Spleen (tissue), 11 donors: ENCODE results near the gene CADPS2. TPM values are rescaled to one million over a fixed set of nuclear protein-coding genes. Genes with fewer than 3 reads are reported as not detected.

ENCODE experiments used
- DNase-seq: peaks from one replicate; pipeline ENCODE4 v3.0.0-alpha.2; 2020
- H3K27ac ChIP-seq, 8 donors: fragments of 200-600 bp; sonication (generic) in 7 of 8; 1 replicate in 4 of 8; 2 replicates in 4 of 8; pipeline versions ENCODE4 v1.5.0 to v1.8.0; 2016 to 2021; ENCODE audit warnings: inconsistent platforms in 4 of 8, mild to moderate bottlenecking in 4 of 8, moderate library complexity in 1 of 8
- H3K27me3 ChIP-seq, 7 donors: fragments of 200-600 bp; sonication (generic) in 6 of 7; replicated peaks in 1 of 7; 1 replicate in 4 of 7; 2 replicates in 3 of 7; pipeline versions ENCODE4 v1.5.0 to v1.8.0; 2016 to 2021; ENCODE audit warnings: inconsistent platforms in 3 of 7, mild to moderate bottlenecking in 1 of 7
- H3K36me3 ChIP-seq, 6 donors: fragments of 200-600 bp; sonication (generic) in 5 of 6; 1 replicate in 4 of 6; 2 replicates in 2 of 6; pipeline versions ENCODE4 v1.5.0 to v1.8.0; 2016 to 2021; ENCODE audit warnings: inconsistent platforms in 2 of 6
- H3K4me1 ChIP-seq, 6 donors: fragments of 200-600 bp; sonication (generic) in 5 of 6; 1 replicate in 3 of 6; 2 replicates in 3 of 6; pipeline versions ENCODE4 v1.5.0 to v1.8.0; 2016 to 2021; ENCODE audit warnings: inconsistent platforms in 3 of 6
- H3K4me3 ChIP-seq, 8 donors: fragments of 200-600 bp; sonication (generic) in 7 of 8; 1 replicate in 4 of 8; 2 replicates in 4 of 8; pipeline versions ENCODE4 v1.5.0 to v1.8.0; 2016 to 2021; ENCODE audit warnings: inconsistent platforms in 4 of 8, mild to moderate bottlenecking in 4 of 8, moderate library complexity in 2 of 8
- H3K9me3 ChIP-seq, 8 donors: fragments of 200-600 bp; sonication (generic) in 7 of 8; 1 replicate in 4 of 8; 2 replicates in 4 of 8; pipeline versions ENCODE4 v1.5.0 to v1.8.0; 2016 to 2021; ENCODE audit warnings: inconsistent platforms in 4 of 8
- CTCF ChIP-seq, 11 experiments: fragments of 200-600 bp in 7 of 11; fragments of 450-650 bp in 4 of 11; sonication (generic) in 4 of 11; IDR thresholded peaks in 8 of 11; conservative IDR thresholded peaks in 3 of 11; 1 replicate in 7 of 11; 2 replicates in 4 of 11; pipeline versions ENCODE4 v1.4.0 to v1.8.0; 2016 to 2021; ENCODE audit warnings: antibody characterized with exemption in 11 of 11, inconsistent platforms in 4 of 11, mild to moderate bottlenecking in 1 of 11
- POLR2A ChIP-seq, 3 donors: fragments of 450-650 bp; IDR thresholded peaks; one replicate each; pipeline ENCODE4 v1.5.1; 2017; ENCODE audit warnings: antibody characterized with exemption in 3 of 3, mild to moderate bottlenecking in 1 of 3
- POLR2AphosphoS5 ChIP-seq, 3 donors: sonication (generic); formaldehyde crosslinking; IDR thresholded peaks; one replicate each; pipeline ENCODE4 v1.5.1; 2017; ENCODE audit warnings: antibody characterized with exemption in 3 of 3
- WGBS, 5 donors: extraction: QIAGEN DNeasy Blood & Tissue Kit in 3 of 5; methylation state at CpG; one replicate each; pipeline versions ENCODE4 v1.1.5 to v1.1.7; 2013 to 2018; 5-methylcytosine and 5-hydroxymethylcytosine counted together
- intact Hi-C: fragments of 100-400 bp; cut with DNase I; formaldehyde crosslinking; loops from one replicate; pipeline ENCODE4 v1.15.0; 2023; ENCODE audit warnings: low total_unique reads
- polyA plus RNA-seq, 3 donors: library from polyadenylated mRNA; stranded (reverse); fragments of 200-250 nt; gene quantifications; one replicate each; pipeline ENCODE4 v1.2.1, GENCODE V29; 2013
- total RNA-seq, 7 donors: library from RNA; depleted of rRNA in 3 of 7; stranded (reverse); fragments of >200 nt in 3 of 7; fragmentation: NEBNext Ultra II Directional in 4 of 7; extraction: Animal tissue kit (Norgen Biotek cat#: 25700) in 4 of 7; gene quantifications; one replicate each; pipeline versions ENCODE4 v1.1.0 to v1.2.1, GENCODE V29; 2016 to 2021
- donor health status: healthy with polysubstance abuse.
- donor health status: DM: no; HTN: no; CAD: no; lungs with moderate emphysema.
- donor health status: DM: no; HTN: no; CAD: no.
- donor health status: Bipolar disorder and iron deficiency.
- donor health status: healthy.
- donor health status: DM: no; HTN: no; CAD: no.
- donor health status: DM: yes; HTN: yes; CAD: no.

The CADPS2 gene
- total and polyA plus RNA-seq, 10 donors, result 2.4 to 19.3 (median 11.7) TPM

GRCh38 chr7:122694697-122695096, 191.6 kb downstream of the CADPS2 start:
- Histone ChIP-seq H3K27me3 (no peaks in the 10 kb centered on the region), H3K9me3 (peaks cover 0 to 9% (median 0%) of the 10 kb centered on the region in 8 donors), H3K27ac (no peak overlapping the region), H3K4me1 (no peaks in the 10 kb centered on the region), H3K36me3 (no peaks in the 10 kb centered on the region), H3K4me3 (no peak overlapping the region)
- 69 to 95% (median 81%) methylated on average over 2 of the region's 2 CpGs for WGBS, 5 donors
- TF ChIP-seq CTCF (IDR thresholded peaks at IDR 0.05 in 8 of 11, conservative IDR thresholded peaks at IDR 0.05 in 3 of 11) (no peak), POLR2AphosphoS5 (IDR thresholded peaks at IDR 0.05) (no peak), POLR2A (IDR thresholded peaks at IDR 0.05) (no peak)
- intact Hi-C loops, result no loop called here
- DNase-seq, result no peak

- no peak for DNase-seq
- peaks cover 0 to 9% (median 0%) of the 10 kb centered on the region in 8 donors for H3K9me3 ChIP-seq
- H3K4me3 ChIP-seq, result no peak overlapping the region
- WGBS, 5 donors, result 87 to 100% (median 89%) methylated on average over 2 to 3 of the region's 3 CpGs
- intact Hi-C loops, result no loop called here
- no peaks in the 10 kb centered on the region for H3K27me3 ChIP-seq
- H3K27ac ChIP-seq, result no peak overlapping the region
- no peaks in the 10 kb centered on the region for H3K4me1 ChIP-seq
- H3K36me3 ChIP-seq, result no peaks in the 10 kb centered on the region
- no peak for TF ChIP-seq POLR2AphosphoS5 (IDR thresholded peaks at IDR 0.05)
- TF ChIP-seq POLR2A (IDR thresholded peaks at IDR 0.05), result no peak
- no peak for TF ChIP-seq CTCF (IDR thresholded peaks at IDR 0.05 in 8 of 11, conservative IDR thresholded peaks at IDR 0.05 in 3 of 11)
Observed at GRCh38 chr7:122692769-122693309, 193.4 kb downstream of the CADPS2 start.

GRCh38 chr7:122691569-122692235, 194.6 kb downstream of the CADPS2 start:
- 89 to 94% (median 89%) methylated on average over 14 of the region's 14 CpGs for WGBS, 5 donors
- H3K4me3 ChIP-seq, result no peak overlapping the region
- H3K27ac ChIP-seq, result no peak overlapping the region
- H3K9me3 ChIP-seq, result peaks cover 0 to 9% (median 0%) of the 10 kb centered on the region in 8 donors
- no peak for DNase-seq
- intact Hi-C loops, result no loop called here
- H3K4me1 ChIP-seq, result no peaks in the 10 kb centered on the region
- no peaks in the 10 kb centered on the region for H3K27me3 ChIP-seq
- TF ChIP-seq CTCF (IDR thresholded peaks at IDR 0.05 in 8 of 11, conservative IDR thresholded peaks at IDR 0.05 in 3 of 11), result no peak
- TF ChIP-seq POLR2AphosphoS5 (IDR thresholded peaks at IDR 0.05), result no peak
- TF ChIP-seq POLR2A (IDR thresholded peaks at IDR 0.05), result no peak
- H3K36me3 ChIP-seq, result no peaks in the 10 kb centered on the region

- peaks cover 0 to 9% (median 0%) of the 10 kb centered on the region in 8 donors for H3K9me3 ChIP-seq
- H3K36me3 ChIP-seq, result no peaks in the 10 kb centered on the region
- no peak for DNase-seq
- 83 to 89% (median 87%) methylated on average over 12 to 13 of the region's 13 CpGs for WGBS, 5 donors
- no peaks in the 10 kb centered on the region for H3K27me3 ChIP-seq
- H3K4me3 ChIP-seq, result no peak overlapping the region
- no peak for TF ChIP-seq CTCF (IDR thresholded peaks at IDR 0.05 in 8 of 11, conservative IDR thresholded peaks at IDR 0.05 in 3 of 11)
- no peak for TF ChIP-seq POLR2A (IDR thresholded peaks at IDR 0.05)
- no peak for TF ChIP-seq POLR2AphosphoS5 (IDR thresholded peaks at IDR 0.05)
- H3K27ac ChIP-seq, result no peak overlapping the region
- intact Hi-C loops, result no loop called here
- H3K4me1 ChIP-seq, result no peaks in the 10 kb centered on the region
Observed at GRCh38 chr7:122689346-122690109, 196.7 kb downstream of the CADPS2 start.
